HG03457 (cell line): ENCODE results near the gene LCN9.

Experiments
- ATAC-seq: cut with Tn5 transposase; IDR thresholded peaks from one replicate; pipeline ENCODE4 v1.9.1; 2021; ENCODE audit warnings: moderate number of reproducible peaks; ENCODE audit not compliant: unreplicated experiment

Gene LCN9

DNA sequence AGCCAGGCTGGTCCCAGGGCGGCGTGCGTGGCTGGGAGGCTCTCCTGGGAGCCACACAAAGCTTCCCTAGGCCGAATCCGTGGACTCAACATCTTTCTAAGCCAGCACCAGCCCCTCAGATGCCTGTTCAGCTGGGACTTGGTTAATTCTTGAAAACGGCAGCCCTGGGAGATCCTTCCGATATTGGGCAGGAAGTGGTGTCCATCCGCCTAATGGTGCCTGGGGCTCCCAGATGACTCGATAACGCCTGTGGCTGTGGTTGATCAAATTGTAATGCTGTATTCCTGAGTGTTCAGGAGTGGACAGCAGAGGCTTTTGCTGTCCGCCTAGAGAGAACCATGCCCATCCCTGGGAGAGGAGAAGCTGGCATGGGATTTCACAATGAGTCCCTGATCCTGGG, 52.9 kb downstream of the LCN9 start:
- no peak for ATAC-seq
